Urinary bladder (tissue), 4 donors: ENCODE measurements around the gene SWAP70. TPM values are rescaled to one million over a fixed set of nuclear protein-coding genes. Genes with fewer than 3 reads are reported as not detected.

Experiments
- DNase-seq: peaks from one replicate; pipeline ENCODE4 v3.0.0-alpha.2; 2015; ENCODE audit errors: extremely low spot score
- H3K27ac ChIP-seq: one replicate; pipeline ENCODE4 v1.5.1; 2013; ENCODE audit warnings: low read depth, mild to moderate bottlenecking, moderate library complexity
- H3K36me3 ChIP-seq: one replicate; pipeline ENCODE4 v1.6.1; 2013; ENCODE audit warnings: mild to moderate bottlenecking, moderate library complexity; ENCODE audit not compliant: insufficient read depth
- H3K4me1 ChIP-seq: one replicate; pipeline ENCODE4 v1.6.1; 2013; ENCODE audit warnings: mild to moderate bottlenecking, moderate library complexity; ENCODE audit not compliant: insufficient read depth
- H3K4me3 ChIP-seq: one replicate; pipeline ENCODE4 v1.5.1; 2013; ENCODE audit warnings: low read depth, low read length
- WGBS: extraction: QIAGEN DNeasy Blood & Tissue Kit; methylation state at CpG from one replicate; pipeline ENCODE4 v1.1.7; 2013; 5-methylcytosine and 5-hydroxymethylcytosine counted together
- polyA plus RNA-seq: library from polyadenylated mRNA; stranded (reverse); fragments of 200-250 nt; gene quantifications from one replicate; pipeline ENCODE4 v1.2.3, GENCODE V29; 2013
- total RNA-seq: library from RNA; depleted of rRNA; stranded (reverse); fragments of >200 nt; gene quantifications from one replicate; pipeline ENCODE4 v1.2.3, GENCODE V29; 2014
- donor health status: healthy with polysubstance abuse.
- donor health status: healthy.

The SWAP70 gene
- total and polyA plus RNA-seq, 2 donors: 21.3 to 35.3 TPM

GRCh38 chr11:9633679-9634078 lies 30.2 kb upstream of the SWAP70 start:
- H3K27ac ChIP-seq: no peak overlapping the region
- H3K4me3 ChIP-seq: no peak overlapping the region
- H3K4me1 ChIP-seq: no peaks in the 10 kb centered on the region
- DNase-seq: no peak
- WGBS: 66% methylated on average over 2 of the region's 2 CpGs
- H3K36me3 ChIP-seq: no peaks in the 10 kb centered on the region

GRCh38 chr11:9636691-9637090 lies 27.2 kb upstream of the SWAP70 start:
- DNase-seq: no peak
- H3K36me3 ChIP-seq: no peaks in the 10 kb centered on the region
- 99% methylated on average over 1 of the region's 1 CpG for WGBS
- H3K4me3 ChIP-seq: no peak overlapping the region
- H3K27ac ChIP-seq: no peak overlapping the region
- no peaks in the 10 kb centered on the region for H3K4me1 ChIP-seq

GRCh38 chr11:9639099-9639498 lies 24.8 kb upstream of the SWAP70 start:
- 62% methylated on average over 5 of the region's 5 CpGs for WGBS
- no peak overlapping the region for H3K27ac ChIP-seq
- no peak overlapping the region for H3K4me3 ChIP-seq
- no peaks in the 10 kb centered on the region for H3K36me3 ChIP-seq
- H3K4me1 ChIP-seq: no peaks in the 10 kb centered on the region
- DNase-seq: no peak

- WGBS: 81% methylated on average over 4 of the region's 4 CpGs
- H3K36me3 ChIP-seq: no peaks in the 10 kb centered on the region
- no peak overlapping the region for H3K4me3 ChIP-seq
- no peak for DNase-seq
- H3K27ac ChIP-seq: no peak overlapping the region
- no peaks in the 10 kb centered on the region for H3K4me1 ChIP-seq
Observed at GRCh38 chr11:9639985-9640384, 23.9 kb upstream of the SWAP70 start.

GRCh38 chr11:9642894-9643293 lies 21.0 kb upstream of the SWAP70 start:
- H3K27ac ChIP-seq: no peak overlapping the region
- no peak for DNase-seq
- no peaks in the 10 kb centered on the region for H3K4me1 ChIP-seq
- WGBS: 81% methylated on average over 2 of the region's 2 CpGs
- H3K4me3 ChIP-seq: no peak overlapping the region
- H3K36me3 ChIP-seq: no peaks in the 10 kb centered on the region

- 79% methylated on average over 3 of the region's 3 CpGs for WGBS
- Histone ChIP-seq H3K4me1 (no peaks in the 10 kb centered on the region), H3K36me3 (no peaks in the 10 kb centered on the region), H3K4me3 (no peak overlapping the region), H3K27ac (no peak overlapping the region)
- no peak for DNase-seq
Observed at GRCh38 chr11:9643751-9644150, 20.1 kb upstream of the SWAP70 start.

GRCh38 chr11:9645881-9646280 lies 18.0 kb upstream of the SWAP70 start:
- H3K4me1 ChIP-seq: no peaks in the 10 kb centered on the region
- no peak for DNase-seq
- H3K36me3 ChIP-seq: no peaks in the 10 kb centered on the region
- no peak overlapping the region for H3K4me3 ChIP-seq
- 81% methylated on average over 1 of the region's 1 CpG for WGBS
- H3K27ac ChIP-seq: no peak overlapping the region

- H3K36me3 ChIP-seq: no peaks in the 10 kb centered on the region
- 90% methylated on average over 4 of the region's 4 CpGs for WGBS
- no peak for DNase-seq
- no peaks in the 10 kb centered on the region for H3K4me1 ChIP-seq
- H3K27ac ChIP-seq: no peak overlapping the region
- no peak overlapping the region for H3K4me3 ChIP-seq
Observed at GRCh38 chr11:9646324-9646723, 17.6 kb upstream of the SWAP70 start.

GRCh38 chr11:9651481-9651880 lies 12.4 kb upstream of the SWAP70 start:
- DNase-seq: no peak
- no peak overlapping the region for H3K27ac ChIP-seq
- no peaks in the 10 kb centered on the region for H3K4me1 ChIP-seq
- 76% methylated on average over 7 of the region's 7 CpGs for WGBS
- H3K4me3 ChIP-seq: no peak overlapping the region
- no peaks in the 10 kb centered on the region for H3K36me3 ChIP-seq

- Histone ChIP-seq H3K27ac (no peak overlapping the region), H3K4me1 (no peaks in the 10 kb centered on the region), H3K36me3 (no peaks in the 10 kb centered on the region), H3K4me3 (no peak overlapping the region)
- no peak for DNase-seq
Observed at GRCh38 chr11:9651899-9652748, 11.8 kb upstream of the SWAP70 start.

GRCh38 chr11:9653871-9654270 lies 10.0 kb upstream of the SWAP70 start:
- Histone ChIP-seq H3K4me3 (no peak overlapping the region), H3K4me1 (no peaks in the 10 kb centered on the region), H3K36me3 (no peaks in the 10 kb centered on the region), H3K27ac (no peak overlapping the region)
- DNase-seq: no peak
- 72% methylated on average over 2 of the region's 2 CpGs for WGBS

GRCh38 chr11:9656864-9657263 lies 7.0 kb upstream of the SWAP70 start:
- no peak for DNase-seq
- Histone ChIP-seq H3K4me1 (no peaks in the 10 kb centered on the region), H3K27ac (no peak overlapping the region), H3K4me3 (no peak overlapping the region), H3K36me3 (no peaks in the 10 kb centered on the region)

GRCh38 chr11:9657531-9657930 lies 6.3 kb upstream of the SWAP70 start:
- WGBS: 90% methylated on average over 6 of the region's 6 CpGs
- H3K36me3 ChIP-seq: no peaks in the 10 kb centered on the region
- no peaks in the 10 kb centered on the region for H3K4me1 ChIP-seq
- H3K27ac ChIP-seq: no peak overlapping the region
- DNase-seq: no peak
- H3K4me3 ChIP-seq: no peak overlapping the region

GRCh38 chr11:9660886-9661285 lies 3.0 kb upstream of the SWAP70 start:
- Histone ChIP-seq H3K4me3 (no peak overlapping the region), H3K36me3 (no peaks in the 10 kb centered on the region), H3K27ac (no peak overlapping the region), H3K4me1 (no peaks in the 10 kb centered on the region)
- 86% methylated on average over 3 of the region's 3 CpGs for WGBS
- DNase-seq: no peak

GRCh38 chr11:9662273-9662672 lies 1.6 kb upstream of the SWAP70 start:
- Histone ChIP-seq H3K36me3 (no peaks in the 10 kb centered on the region), H3K4me1 (no peaks in the 10 kb centered on the region), H3K27ac (no peak overlapping the region), H3K4me3 (no peak overlapping the region)
- 71% methylated on average over 3 of the region's 3 CpGs for WGBS
- DNase-seq: no peak
